ENCODE results near the gene KAT8.

KAT8 gene

DNA sequence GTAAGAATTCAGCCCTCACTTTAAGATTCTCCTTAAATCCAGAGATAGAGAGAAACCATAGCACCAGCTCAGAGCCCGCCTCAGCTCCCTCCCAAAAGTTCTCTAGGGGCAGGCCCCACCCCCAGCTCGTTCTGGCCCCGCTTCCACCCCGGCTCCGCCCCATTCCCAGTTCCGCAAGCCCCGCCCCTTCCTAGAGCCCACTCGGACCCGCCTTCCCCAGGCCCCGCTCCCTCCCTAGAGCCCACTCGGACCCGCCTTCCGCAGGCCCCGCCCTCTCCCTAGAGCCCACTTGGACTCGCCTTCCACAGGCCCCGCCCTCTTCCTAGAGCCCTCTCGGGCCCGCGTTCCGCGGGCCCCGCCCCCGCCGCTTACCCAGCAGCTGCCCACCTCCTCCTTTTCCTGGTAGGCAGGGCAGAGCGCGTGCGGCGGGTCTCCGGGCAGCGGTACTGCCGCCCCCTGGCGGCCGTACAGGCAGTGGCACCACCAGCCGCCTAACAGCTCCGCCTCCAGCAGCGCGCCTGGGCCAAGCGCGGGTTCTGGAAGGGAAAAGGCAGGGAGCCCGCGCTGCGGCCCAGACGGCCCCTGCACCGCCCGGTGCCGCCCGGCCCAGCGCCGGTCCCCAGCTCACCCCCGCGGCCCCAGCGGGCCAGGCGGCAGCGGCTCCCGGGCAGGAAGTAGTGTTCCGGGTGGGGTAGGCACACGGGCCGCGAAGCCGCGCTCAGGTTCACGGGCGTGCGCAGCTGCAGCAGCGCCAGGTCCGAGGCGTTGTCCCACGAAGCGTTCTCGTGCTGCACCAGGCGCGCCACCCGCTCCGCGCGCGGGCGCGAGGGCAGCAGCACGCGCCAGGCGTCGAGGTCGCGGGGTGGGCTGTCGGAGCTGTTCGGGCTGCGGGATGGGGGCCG lies 24.9 kb downstream of the KAT8 start (continued):
- TF ChIP-seq, protein P1, sequence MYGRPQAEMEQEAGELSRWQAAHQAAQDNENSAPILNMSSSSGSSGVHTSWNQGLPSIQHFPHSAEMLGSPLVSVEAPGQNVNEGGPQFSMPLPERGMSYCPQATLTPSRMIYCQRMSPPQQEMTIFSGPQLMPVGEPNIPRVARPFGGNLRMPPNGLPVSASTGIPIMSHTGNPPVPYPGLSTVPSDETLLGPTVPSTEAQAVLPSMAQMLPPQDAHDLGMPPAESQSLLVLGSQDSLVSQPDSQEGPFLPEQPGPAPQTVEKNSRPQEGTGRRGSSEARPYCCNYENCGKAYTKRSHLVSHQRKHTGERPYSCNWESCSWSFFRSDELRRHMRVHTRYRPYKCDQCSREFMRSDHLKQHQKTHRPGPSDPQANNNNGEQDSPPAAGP (tag by site-specific recombination; IDR thresholded peaks at IDR 0.05), result peak; percentile 77
- TF ChIP-seq KLF8 (tag by site-specific recombination; IDR thresholded peaks at IDR 0.05), result peak; percentile 74
- no peak for TF ChIP-seq ZNF658 (tag by site-specific recombination; IDR thresholded peaks at IDR 0.05)
- TF ChIP-seq, protein P2, sequence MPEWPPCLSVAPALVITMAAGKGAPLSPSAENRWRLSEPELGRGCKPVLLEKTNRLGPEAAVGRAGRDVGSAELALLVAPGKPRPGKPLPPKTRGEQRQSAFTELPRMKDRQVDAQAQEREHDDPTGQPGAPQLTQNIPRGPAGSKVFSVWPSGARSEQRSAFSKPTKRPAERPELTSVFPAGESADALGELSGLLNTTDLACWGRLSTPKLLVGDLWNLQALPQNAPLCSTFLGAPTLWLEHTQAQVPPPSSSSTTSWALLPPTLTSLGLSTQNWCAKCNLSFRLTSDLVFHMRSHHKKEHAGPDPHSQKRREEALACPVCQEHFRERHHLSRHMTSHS (tag by site-specific recombination; IDR thresholded peaks at IDR 0.05), result no peak
- no peak; the same call in 1 of the 2 replicates for TF ChIP-seq ZBTB17 (tag by site-specific recombination; IDR thresholded peaks at IDR 0.05)
- TF ChIP-seq ZNF335 (tag by site-specific recombination; conservative IDR thresholded peaks at IDR 0.05), result no peak; the same call in 1 of the 2 replicates
- TF ChIP-seq ZNF629 (tag by site-specific recombination; IDR thresholded peaks at IDR 0.05), result peak; percentile 55; the same call in 1 of the 2 replicates
- TF ChIP-seq, protein P3, sequence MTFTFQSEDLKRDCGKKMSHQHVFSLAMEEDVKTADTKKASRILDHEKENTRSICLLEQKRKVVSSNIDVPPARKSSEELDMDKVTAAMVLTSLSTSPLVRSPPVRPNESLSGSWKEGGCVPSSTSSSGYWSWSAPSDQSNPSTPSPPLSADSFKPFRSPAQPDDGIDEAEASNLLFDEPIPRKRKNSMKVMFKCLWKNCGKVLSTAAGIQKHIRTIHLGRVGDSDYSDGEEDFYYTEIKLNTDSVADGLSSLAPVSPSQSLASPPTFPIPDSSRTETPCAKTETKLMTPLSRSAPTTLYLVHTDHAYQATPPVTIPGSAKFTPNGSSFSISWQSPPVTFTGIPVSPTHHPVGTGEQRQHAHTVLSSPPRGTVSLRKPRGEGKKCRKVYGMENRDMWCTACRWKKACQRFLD (tag by site-specific recombination; IDR thresholded peaks at IDR 0.05), result no peak
- TF ChIP-seq, protein P4, sequence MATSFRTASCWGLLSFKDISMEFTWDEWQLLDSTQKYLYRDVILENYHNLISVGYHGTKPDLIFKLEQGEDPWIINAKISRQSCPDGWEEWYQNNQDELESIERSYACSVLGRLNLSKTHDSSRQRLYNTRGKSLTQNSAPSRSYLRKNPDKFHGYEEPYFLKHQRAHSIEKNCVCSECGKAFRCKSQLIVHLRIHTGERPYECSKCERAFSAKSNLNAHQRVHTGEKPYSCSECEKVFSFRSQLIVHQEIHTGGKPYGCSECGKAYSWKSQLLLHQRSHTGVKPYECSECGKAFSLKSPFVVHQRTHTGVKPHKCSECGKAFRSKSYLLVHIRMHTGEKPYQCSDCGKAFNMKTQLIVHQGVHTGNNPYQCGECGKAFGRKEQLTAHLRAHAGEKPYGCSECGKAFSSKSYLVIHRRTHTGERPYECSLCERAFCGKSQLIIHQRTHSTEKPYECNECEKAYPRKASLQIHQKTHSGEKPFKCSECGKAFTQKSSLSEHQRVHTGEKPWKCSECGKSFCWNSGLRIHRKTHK (tag by site-specific recombination; IDR thresholded peaks at IDR 0.05), result no peak
- TF ChIP-seq, protein P5, sequence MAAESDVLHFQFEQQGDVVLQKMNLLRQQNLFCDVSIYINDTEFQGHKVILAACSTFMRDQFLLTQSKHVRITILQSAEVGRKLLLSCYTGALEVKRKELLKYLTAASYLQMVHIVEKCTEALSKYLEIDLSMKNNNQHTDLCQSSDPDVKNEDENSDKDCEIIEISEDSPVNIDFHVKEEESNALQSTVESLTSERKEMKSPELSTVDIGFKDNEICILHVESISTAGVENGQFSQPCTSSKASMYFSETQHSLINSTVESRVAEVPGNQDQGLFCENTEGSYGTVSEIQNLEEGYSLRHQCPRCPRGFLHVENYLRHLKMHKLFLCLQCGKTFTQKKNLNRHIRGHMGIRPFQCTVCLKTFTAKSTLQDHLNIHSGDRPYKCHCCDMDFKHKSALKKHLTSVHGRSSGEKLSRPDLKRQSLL (tag by site-specific recombination; IDR thresholded peaks at IDR 0.05), result peak; percentile 100
- TF ChIP-seq ZNF184 (tag by site-specific recombination; IDR thresholded peaks at IDR 0.05), result peak; percentile 53; the same call in 1 of the 2 replicates
- TF ChIP-seq ZNF558 (tag by site-specific recombination; IDR thresholded peaks at IDR 0.05), result no peak
- TF ChIP-seq, protein P6, sequence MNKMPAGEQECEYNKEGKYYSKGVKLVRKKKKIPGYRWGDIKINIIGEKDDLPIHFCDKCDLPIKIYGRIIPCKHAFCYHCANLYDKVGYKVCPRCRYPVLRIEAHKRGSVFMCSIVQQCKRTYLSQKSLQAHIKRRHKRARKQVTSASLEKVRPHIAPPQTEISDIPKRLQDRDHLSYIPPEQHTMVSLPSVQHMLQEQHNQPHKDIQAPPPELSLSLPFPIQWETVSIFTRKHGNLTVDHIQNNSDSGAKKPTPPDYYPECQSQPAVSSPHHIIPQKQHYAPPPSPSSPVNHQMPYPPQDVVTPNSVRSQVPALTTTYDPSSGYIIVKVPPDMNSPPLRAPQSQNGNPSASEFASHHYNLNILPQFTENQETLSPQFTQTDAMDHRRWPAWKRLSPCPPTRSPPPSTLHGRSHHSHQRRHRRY (tag by site-specific recombination; IDR thresholded peaks at IDR 0.05), result no peak
- TF ChIP-seq ZNF530 (tag by site-specific recombination; IDR thresholded peaks at IDR 0.05; ENCODE audit: low read depth), result no peak
- peak; percentile 50; the same call in 1 of the 2 replicates for TF ChIP-seq ZNF324 (tag by site-specific recombination; IDR thresholded peaks at IDR 0.05)
- TF ChIP-seq, protein P7, sequence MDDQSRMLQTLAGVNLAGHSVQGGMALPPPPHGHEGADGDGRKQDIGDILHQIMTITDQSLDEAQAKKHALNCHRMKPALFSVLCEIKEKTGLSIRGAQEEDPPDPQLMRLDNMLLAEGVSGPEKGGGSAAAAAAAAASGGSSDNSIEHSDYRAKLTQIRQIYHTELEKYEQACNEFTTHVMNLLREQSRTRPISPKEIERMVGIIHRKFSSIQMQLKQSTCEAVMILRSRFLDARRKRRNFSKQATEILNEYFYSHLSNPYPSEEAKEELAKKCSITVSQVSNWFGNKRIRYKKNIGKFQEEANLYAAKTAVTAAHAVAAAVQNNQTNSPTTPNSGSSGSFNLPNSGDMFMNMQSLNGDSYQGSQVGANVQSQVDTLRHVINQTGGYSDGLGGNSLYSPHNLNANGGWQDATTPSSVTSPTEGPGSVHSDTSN (CRISPR knock-in tag; IDR thresholded peaks at IDR 0.05), result 0 out of 2 replicates have a peak, but pooled peaks have one; percentile 31
- no peak for TF ChIP-seq ZNF114 (tag by site-specific recombination; IDR thresholded peaks at IDR 0.05)
- no peak for TF ChIP-seq ZSCAN16 (tag by site-specific recombination; IDR thresholded peaks at IDR 0.05)
- TF ChIP-seq ZSCAN23 (tag by site-specific recombination; IDR thresholded peaks at IDR 0.05), result no peak
- TF ChIP-seq ZNF202 (tag by site-specific recombination; IDR thresholded peaks at IDR 0.05; ENCODE audit: borderline replicate concordance), result no peak
- no peak for TF ChIP-seq ZNF521 (tag by site-specific recombination; IDR thresholded peaks at IDR 0.05)
- no peak for TF ChIP-seq MZF1 (tag by site-specific recombination; IDR thresholded peaks at IDR 0.05; ENCODE audit: borderline replicate concordance)
- peak; percentile 29 for TF ChIP-seq ZNF654 (tag by site-specific recombination; IDR thresholded peaks at IDR 0.05; ENCODE audit: low read depth)
- TF ChIP-seq KLF9 (tag by site-specific recombination; IDR thresholded peaks at IDR 0.05; ENCODE audit: low read depth), result peak; percentile 92
- TF ChIP-seq, protein P8, sequence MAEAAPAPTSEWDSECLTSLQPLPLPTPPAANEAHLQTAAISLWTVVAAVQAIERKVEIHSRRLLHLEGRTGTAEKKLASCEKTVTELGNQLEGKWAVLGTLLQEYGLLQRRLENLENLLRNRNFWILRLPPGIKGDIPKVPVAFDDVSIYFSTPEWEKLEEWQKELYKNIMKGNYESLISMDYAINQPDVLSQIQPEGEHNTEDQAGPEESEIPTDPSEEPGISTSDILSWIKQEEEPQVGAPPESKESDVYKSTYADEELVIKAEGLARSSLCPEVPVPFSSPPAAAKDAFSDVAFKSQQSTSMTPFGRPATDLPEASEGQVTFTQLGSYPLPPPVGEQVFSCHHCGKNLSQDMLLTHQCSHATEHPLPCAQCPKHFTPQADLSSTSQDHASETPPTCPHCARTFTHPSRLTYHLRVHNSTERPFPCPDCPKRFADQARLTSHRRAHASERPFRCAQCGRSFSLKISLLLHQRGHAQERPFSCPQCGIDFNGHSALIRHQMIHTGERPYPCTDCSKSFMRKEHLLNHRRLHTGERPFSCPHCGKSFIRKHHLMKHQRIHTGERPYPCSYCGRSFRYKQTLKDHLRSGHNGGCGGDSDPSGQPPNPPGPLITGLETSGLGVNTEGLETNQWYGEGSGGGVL (tag by site-specific recombination; IDR thresholded peaks at IDR 0.05), result peak; percentile 52; the same call in 1 of the 2 replicates
- TF ChIP-seq, protein P9, sequence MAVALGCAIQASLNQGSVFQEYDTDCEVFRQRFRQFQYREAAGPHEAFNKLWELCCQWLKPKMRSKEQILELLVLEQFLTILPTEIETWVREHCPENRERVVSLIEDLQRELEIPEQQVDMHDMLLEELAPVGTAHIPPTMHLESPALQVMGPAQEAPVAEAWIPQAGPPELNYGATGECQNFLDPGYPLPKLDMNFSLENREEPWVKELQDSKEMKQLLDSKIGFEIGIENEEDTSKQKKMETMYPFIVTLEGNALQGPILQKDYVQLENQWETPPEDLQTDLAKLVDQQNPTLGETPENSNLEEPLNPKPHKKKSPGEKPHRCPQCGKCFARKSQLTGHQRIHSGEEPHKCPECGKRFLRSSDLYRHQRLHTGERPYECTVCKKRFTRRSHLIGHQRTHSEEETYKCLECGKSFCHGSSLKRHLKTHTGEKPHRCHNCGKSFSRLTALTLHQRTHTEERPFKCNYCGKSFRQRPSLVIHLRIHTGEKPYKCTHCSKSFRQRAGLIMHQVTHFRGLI (tag by site-specific recombination; IDR thresholded peaks at IDR 0.05), result no peak
- TF ChIP-seq ZNF311 (tag by site-specific recombination; IDR thresholded peaks at IDR 0.05; ENCODE audit: borderline replicate concordance), result no peak

Measured in HEK293 (cell line).